Colonic mucosa (tissue), 4 donors: ENCODE data around the gene ANKRD16. TPM values are rescaled to one million over a fixed set of nuclear protein-coding genes. Genes with fewer than 3 reads are reported as not detected.

Experiments used
- DNase-seq: peaks from one replicate; pipeline ENCODE4 v3.0.0-alpha.2; 2020
- H3K27ac ChIP-seq: fragments of 200-600 bp; one replicate; pipeline ENCODE4 v1.8.0; 2021
- H3K27me3 ChIP-seq: fragments of 200-600 bp; one replicate; pipeline ENCODE4 v1.8.0; 2021
- H3K36me3 ChIP-seq: fragments of 200-600 bp; one replicate; pipeline ENCODE4 v1.8.0; 2021
- H3K4me1 ChIP-seq: fragments of 200-600 bp; one replicate; pipeline ENCODE4 v1.8.0; 2021; ENCODE audit warnings: mild to moderate bottlenecking
- H3K4me3 ChIP-seq: fragments of 200-600 bp; one replicate; pipeline ENCODE4 v1.8.0; 2021
- H3K9ac ChIP-seq, 2 donors: one replicate each; pipeline ENCODE4 v1.7.0; 2013; ENCODE audit warnings: control low read depth in 2 of 2, low read depth in 2 of 2, low read length in 2 of 2
- H3K9me3 ChIP-seq: fragments of 200-600 bp; one replicate; pipeline ENCODE4 v1.8.0; 2021
- intact Hi-C: fragments of 100-400 bp; cut with DNase I; formaldehyde crosslinking; loops from one replicate; pipeline ENCODE4 v1.14.1; 2022
- total RNA-seq, 2 donors: library from RNA; stranded (reverse); fragmentation: NEBNext Ultra II Directional in 1 of 2; extraction: Animal tissue kit (Norgen Biotek cat#: 25700) in 1 of 2; gene quantifications; one replicate each; pipeline ENCODE4 v1.2.1, GENCODE V29; 2021
- TF ChIP-seq, protein P1 (sequence below): fragments of 200-600 bp; IDR thresholded peaks from one replicate; pipeline ENCODE4 v1.8.0; 2022; ENCODE audit warnings: antibody characterized with exemption, mild to moderate bottlenecking
- donor health status: healthy.
- donor health status: DM: no; HTN: no; CAD: no.
- donor health status: DM: no; HTN: no; CAD: no.

ANKRD16 gene
- total RNA-seq, 2 donors from 2014 or later: 5.5 to 8.1 TPM

DNA sequence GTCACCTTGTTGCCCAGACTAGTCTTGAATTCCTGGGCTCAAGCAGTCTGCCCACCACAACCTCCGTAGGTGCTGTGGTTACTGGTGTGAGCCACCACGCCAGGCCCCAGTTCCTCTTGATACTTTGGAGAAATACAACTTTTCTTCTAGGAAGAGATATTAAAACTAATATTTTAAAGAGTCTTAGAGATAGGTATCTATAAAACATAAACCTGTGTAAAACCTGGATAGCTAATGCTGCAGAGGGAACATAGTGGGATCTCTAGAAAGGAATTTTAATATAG, 71.7 kb downstream of the ANKRD16 start:
- Histone ChIP-seq H3K4me3 (no peak overlapping the region), H3K4me1 (no peaks in the 10 kb centered on the region), H3K27ac (no peak overlapping the region), H3K27me3 (no peaks in the 10 kb centered on the region), H3K36me3 (no peaks in the 10 kb centered on the region), H3K9me3 (no peaks in the 10 kb centered on the region), H3K9ac (no peak overlapping the region)
- intact Hi-C loops: loop anchor here (10.0 kb wide), 1 partner anchor 57 kb away; no protein-coding TSS in a partner anchor
- TF ChIP-seq, protein P1, sequence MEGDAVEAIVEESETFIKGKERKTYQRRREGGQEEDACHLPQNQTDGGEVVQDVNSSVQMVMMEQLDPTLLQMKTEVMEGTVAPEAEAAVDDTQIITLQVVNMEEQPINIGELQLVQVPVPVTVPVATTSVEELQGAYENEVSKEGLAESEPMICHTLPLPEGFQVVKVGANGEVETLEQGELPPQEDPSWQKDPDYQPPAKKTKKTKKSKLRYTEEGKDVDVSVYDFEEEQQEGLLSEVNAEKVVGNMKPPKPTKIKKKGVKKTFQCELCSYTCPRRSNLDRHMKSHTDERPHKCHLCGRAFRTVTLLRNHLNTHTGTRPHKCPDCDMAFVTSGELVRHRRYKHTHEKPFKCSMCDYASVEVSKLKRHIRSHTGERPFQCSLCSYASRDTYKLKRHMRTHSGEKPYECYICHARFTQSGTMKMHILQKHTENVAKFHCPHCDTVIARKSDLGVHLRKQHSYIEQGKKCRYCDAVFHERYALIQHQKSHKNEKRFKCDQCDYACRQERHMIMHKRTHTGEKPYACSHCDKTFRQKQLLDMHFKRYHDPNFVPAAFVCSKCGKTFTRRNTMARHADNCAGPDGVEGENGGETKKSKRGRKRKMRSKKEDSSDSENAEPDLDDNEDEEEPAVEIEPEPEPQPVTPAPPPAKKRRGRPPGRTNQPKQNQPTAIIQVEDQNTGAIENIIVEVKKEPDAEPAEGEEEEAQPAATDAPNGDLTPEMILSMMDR: no peak
- DNase-seq: no peak

DNA sequence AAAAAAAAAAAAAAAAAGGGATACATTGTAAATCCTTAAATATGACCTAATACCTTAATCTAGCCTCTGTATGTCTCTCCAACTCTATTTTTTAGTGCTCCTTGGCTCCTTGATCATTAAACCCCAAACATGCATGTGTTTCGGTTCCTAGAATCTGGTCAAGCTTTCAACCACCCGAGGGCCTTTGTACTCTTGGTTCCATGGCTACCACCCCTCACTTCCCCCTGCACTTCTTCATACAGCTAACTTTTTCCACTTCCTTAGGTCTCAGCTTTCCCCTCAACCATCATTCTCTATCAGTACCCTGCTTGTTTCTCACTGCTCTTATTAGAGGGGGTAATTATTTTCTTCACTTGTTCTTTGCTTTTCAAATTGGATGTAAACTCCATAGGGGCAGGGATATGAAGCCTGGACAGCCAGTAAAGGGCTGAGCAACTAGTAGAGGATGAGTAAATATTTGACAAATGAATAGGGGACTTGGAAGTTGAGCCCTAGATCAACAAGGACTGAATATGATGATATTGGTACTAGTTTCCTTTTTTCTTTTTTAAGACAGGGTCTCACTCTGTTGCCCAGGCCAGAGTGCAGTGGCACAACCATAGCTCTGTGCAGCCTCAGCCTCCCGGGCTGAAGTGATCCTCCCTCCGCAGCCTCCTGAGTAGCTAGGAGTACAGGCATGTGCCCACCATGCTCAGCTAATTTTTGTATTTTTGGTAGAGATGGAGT, 72.2 kb downstream of the ANKRD16 start:
- H3K27ac ChIP-seq: no peak overlapping the region
- H3K4me1 ChIP-seq: no peaks in the 10 kb centered on the region
- no peaks in the 10 kb centered on the region for H3K27me3 ChIP-seq
- TF ChIP-seq, protein P1: no peak
- no peak for DNase-seq
- no peak overlapping the region for H3K4me3 ChIP-seq
- H3K9me3 ChIP-seq: no peaks in the 10 kb centered on the region
- intact Hi-C loops: loop anchor here (10.0 kb wide), 1 partner anchor 57 kb away; no protein-coding TSS in a partner anchor
- no peak overlapping the region for H3K9ac ChIP-seq
- no peaks in the 10 kb centered on the region for H3K36me3 ChIP-seq

DNA sequence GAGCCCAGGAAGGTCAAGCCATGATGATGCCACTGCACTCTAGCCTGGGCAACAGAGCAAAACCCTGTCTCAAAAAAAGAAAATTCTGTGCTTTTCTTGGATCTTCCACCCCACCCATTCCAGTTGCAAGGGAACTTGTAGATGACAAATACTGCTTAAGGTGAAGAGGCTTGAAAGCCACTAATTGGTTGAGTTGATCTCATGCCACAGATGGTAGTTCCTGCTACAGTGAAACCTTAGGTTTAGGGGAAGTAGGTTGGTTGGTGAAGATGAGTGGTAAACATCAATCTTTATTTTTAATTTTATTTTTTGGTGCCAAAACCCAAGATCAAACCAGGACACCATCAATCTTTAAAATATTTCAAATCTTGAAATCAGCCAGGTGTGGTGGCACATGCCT, 73.5 kb downstream of the ANKRD16 start:
- Histone ChIP-seq H3K4me3 (no peak overlapping the region), H3K9ac (no peak overlapping the region), H3K27me3 (no peaks in the 10 kb centered on the region), H3K9me3 (no peaks in the 10 kb centered on the region), H3K27ac (no peak overlapping the region), H3K4me1 (no peaks in the 10 kb centered on the region), H3K36me3 (no peaks in the 10 kb centered on the region)
- TF ChIP-seq, protein P1: no peak
- intact Hi-C loops: loop anchor here (10.0 kb wide), 1 partner anchor 59 kb away; no protein-coding TSS in a partner anchor
- DNase-seq: no peak

DNA sequence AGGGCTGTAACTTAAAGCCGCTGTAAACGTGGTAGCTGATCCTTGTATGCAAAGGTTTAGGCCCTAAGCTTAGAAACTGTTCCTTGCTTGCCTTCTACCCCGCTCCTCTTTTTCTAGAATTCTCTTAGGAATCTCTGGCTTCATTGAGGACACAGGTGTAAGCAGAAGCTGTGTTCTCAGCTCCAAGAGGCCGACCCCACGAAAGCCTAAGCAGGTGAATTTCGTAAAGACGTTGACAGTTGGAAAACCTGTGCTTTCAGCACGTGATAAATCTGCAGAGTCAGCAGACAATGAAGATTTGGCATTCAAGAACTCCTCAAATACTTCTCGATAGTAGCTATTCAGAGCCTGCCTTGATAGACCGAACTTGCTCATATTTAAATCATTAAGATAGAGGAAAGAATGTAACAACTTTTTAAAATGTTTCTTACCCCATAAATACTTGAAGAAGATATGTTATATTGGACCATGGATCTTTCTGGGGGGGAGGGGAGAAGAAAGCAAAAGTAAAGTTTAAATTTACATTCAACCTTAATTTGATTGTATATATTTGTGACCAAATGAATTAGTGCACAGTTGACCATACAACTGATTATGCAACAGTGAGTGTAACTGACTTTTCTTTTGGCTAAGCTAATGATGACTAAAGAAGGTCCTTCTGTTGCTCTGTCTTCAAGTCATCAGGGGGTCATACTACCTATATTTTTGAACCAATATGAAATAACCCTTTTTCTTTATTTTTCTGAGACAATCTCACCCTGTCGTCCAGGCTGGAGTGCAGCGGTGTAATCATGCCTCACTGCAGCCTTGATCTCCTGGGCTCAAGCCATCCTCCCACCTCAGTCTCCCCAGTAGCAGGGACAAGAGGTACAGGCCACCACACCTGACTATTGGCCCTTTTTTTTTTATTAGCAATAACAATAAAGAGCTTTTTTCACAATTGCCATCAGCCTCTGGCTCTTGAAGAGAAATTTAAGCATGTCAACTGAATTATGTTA, 75.3 kb downstream of the ANKRD16 start:
- Histone ChIP-seq H3K27ac (peak overlapping the region; percentile 98), H3K36me3 (no peaks in the 10 kb centered on the region), H3K9me3 (no peaks in the 10 kb centered on the region), H3K9ac (peak overlapping the region; percentile 69 to 85), H3K4me3 (peak overlapping the region; percentile 78), H3K27me3 (no peaks in the 10 kb centered on the region), H3K4me1 (no peaks in the 10 kb centered on the region)
- DNase-seq: peak; percentile 32
- TF ChIP-seq, protein P1: no peak
- intact Hi-C loops: loop anchor here (10.0 kb wide), 1 partner anchor 60 kb away; no protein-coding TSS in a partner anchor

DNA sequence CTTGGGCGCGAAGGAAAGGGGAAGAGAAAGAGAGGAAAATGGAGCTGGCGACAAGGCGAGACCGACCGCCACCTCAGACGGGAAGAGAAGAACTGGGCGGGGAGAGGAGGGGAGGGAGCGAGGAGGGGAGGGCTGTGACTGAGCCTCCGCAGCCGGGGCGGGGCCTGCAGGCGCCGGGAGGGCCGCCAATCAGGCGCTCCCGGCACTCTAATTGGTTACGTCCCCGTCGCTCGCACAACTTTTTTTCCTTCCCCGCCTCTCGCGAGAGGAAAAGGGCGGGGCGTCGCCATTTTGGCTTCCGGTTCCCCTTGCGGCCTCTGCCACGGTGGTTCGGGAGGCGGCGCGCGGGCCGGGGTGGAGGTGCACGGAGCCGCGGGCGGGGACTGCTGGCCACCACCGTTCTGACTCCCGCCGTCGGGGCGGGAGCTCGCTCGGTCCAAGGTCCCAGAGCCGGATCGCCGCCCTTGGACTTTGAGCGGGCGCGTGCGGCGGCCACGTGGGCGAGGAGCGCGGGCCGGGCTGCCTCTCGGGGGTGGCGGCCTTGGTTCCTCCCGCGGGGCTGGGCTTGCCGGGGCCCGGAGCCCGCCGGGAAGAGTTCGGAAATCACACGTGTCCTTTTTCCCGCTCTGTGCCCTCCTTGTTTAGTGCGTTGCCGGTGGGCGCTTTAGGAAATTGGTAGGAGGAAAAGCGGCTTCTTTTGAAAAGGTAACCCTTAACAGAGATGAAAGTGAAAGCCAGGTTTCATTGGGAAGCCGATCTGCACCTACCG, 76.2 kb downstream of the ANKRD16 start, which contains the start of gene GDI2:
GDI2 (minus strand) TSS at position 94 of the 769 bp plus-strand sequence. CDS start 176 bp downstream, outside the sequence.
- Histone ChIP-seq H3K27ac (peak within 1 kb of the TSS; percentile 98), H3K9me3 (no peaks in the 10 kb centered on the region), H3K4me3 (peak within 1 kb of the TSS; percentile 78), H3K27me3 (no peaks in the 10 kb centered on the region), H3K4me1 (no peaks in the 10 kb centered on the region), H3K36me3 (no peaks in the 10 kb centered on the region), H3K9ac (peak within 1 kb of the TSS; percentile 85 to 100)
- intact Hi-C loops: loop anchor here (10.0 kb wide), 1 partner anchor 61 kb away; no protein-coding TSS in a partner anchor
- peak; percentile 98 for DNase-seq
- TF ChIP-seq, protein P1: no peak
